ENCODE data around the gene HLA-DPB1.

- TF ChIP-seq EZH2 (IDR thresholded peaks at IDR 0.05; ENCODE audit: insufficient read depth, poor library complexity, severe bottlenecking) = no peak
- no peak for TF ChIP-seq EZH2phosphoT487 (IDR thresholded peaks at IDR 0.05; ENCODE audit: insufficient read depth, low read depth)
Measured at GRCh38 chr6:33132081-33132524, 56.3 kb downstream of the HLA-DPB1 start.

Measured in GM23248 (cell line).